CD14-positive monocyte (primary cell): Measurements from ENCODE around the gene PSMA7. TPM values are rescaled to one million over a fixed set of nuclear protein-coding genes. Genes with fewer than 3 reads are reported as not detected.

Experiments used
- DNase-seq, 3 donors: peaks; one replicate each; pipeline ENCODE4 v3.0.0-alpha.2; 2011 to 2022
- H2AFZ ChIP-seq: 2 replicates; pipeline ENCODE4 v1.6.0; 2012; ENCODE audit warnings: mild to moderate bottlenecking, low read depth, low read length, inconsistent platforms; ENCODE audit not compliant: insufficient read depth, poor library complexity, severe bottlenecking
- H3K27ac ChIP-seq, 2 donors: 1 replicate in 1 of 2; 2 replicates in 1 of 2; pipeline ENCODE4 v1.5.1; 2012 to 2013; ENCODE audit warnings: low read length in 2 of 2, control low read depth in 1 of 2, inconsistent platforms in 1 of 2, low read depth in 1 of 2, mild to moderate bottlenecking in 1 of 2
- H3K27me3 ChIP-seq, 2 donors: one replicate each; pipeline versions ENCODE4 v1.6.0 to v1.6.1; 2011 to 2013; ENCODE audit warnings: low read length in 2 of 2; ENCODE audit not compliant: control insufficient read depth in 2 of 2, insufficient read depth in 2 of 2
- H3K36me3 ChIP-seq, 2 donors: replicated peaks in 1 of 2; 1 replicate in 1 of 2; 2 replicates in 1 of 2; pipeline versions ENCODE4 v1.5.1 to v1.6.1; 2012 to 2013; ENCODE audit warnings: low read length in 2 of 2, control low read depth in 1 of 2, inconsistent platforms in 1 of 2, mild to moderate bottlenecking in 1 of 2; ENCODE audit not compliant: insufficient read depth in 2 of 2, control insufficient read depth in 1 of 2
- H3K4me1 ChIP-seq, 2 donors: 1 replicate in 1 of 2; 2 replicates in 1 of 2; pipeline versions ENCODE4 v1.5.1 to v1.6.1; 2012 to 2013; ENCODE audit warnings: low read length in 2 of 2, control low read depth in 1 of 2, inconsistent platforms in 1 of 2, mild to moderate bottlenecking in 1 of 2, moderate library complexity in 1 of 2; ENCODE audit not compliant: insufficient read depth in 2 of 2, control insufficient read depth in 1 of 2
- H3K4me2 ChIP-seq: replicated peaks from 2 replicates; pipeline ENCODE3; 2012; ENCODE audit warnings: low read length, moderate library complexity, mild to moderate bottlenecking; ENCODE audit not compliant: poor library complexity, severe bottlenecking; ENCODE audit errors: extremely low read depth
- H3K4me3 ChIP-seq, 3 experiments: fragments of 200-600 bp in 1 of 3; sonication (generic) in 1 of 3; replicated peaks in 1 of 3; 1 replicate in 2 of 3; 2 replicates in 1 of 3; pipeline ENCODE4 v1.5.1; 2011 to 2013; ENCODE audit warnings: low read length in 3 of 3, mild to moderate bottlenecking in 3 of 3, control low read depth in 2 of 3, low read depth in 2 of 3, inconsistent platforms in 1 of 3, moderate library complexity in 1 of 3
- H3K79me2 ChIP-seq: 2 replicates; pipeline ENCODE4 v1.6.0; 2012; ENCODE audit warnings: mild to moderate bottlenecking, control low read depth, inconsistent platforms, low read length, moderate library complexity; ENCODE audit not compliant: insufficient read depth
- H3K9ac ChIP-seq: 2 replicates; pipeline ENCODE4 v1.6.0; 2017; ENCODE audit warnings: low read length, mild to moderate bottlenecking; ENCODE audit not compliant: insufficient read depth, poor library complexity, severe bottlenecking
- H3K9me3 ChIP-seq, 2 donors: replicated peaks in 1 of 2; 1 replicate in 1 of 2; 2 replicates in 1 of 2; pipeline versions ENCODE4 v1.5.1 to v1.6.1; 2012 to 2013; ENCODE audit warnings: low read length in 2 of 2, control low read depth in 1 of 2; ENCODE audit not compliant: control insufficient read depth in 1 of 2, insufficient read depth in 1 of 2
- H4K20me1 ChIP-seq: 2 replicates; pipeline ENCODE4 v1.6.0; 2012; ENCODE audit warnings: mild to moderate bottlenecking, low read length, control low read depth, moderate library complexity; ENCODE audit not compliant: insufficient read depth
- H3K27ac Mint-ChIP-seq, 7 donors: one replicate each; pipeline ENCODE4 v1.8.0; 2020; ENCODE audit warnings: mild to moderate bottlenecking in 7 of 7, mixed read lengths in 7 of 7, moderate library complexity in 6 of 7, inconsistent platforms in 2 of 7
- H3K27me3 Mint-ChIP-seq, 3 donors: one replicate each; pipeline ENCODE4 v1.8.0; 2021 to 2022; ENCODE audit warnings: low read depth in 3 of 3, mild to moderate bottlenecking in 3 of 3, mixed read lengths in 3 of 3, moderate library complexity in 3 of 3, inconsistent platforms in 1 of 3
- H3K36me3 Mint-ChIP-seq, 2 donors: one replicate each; pipeline ENCODE4 v1.8.0; 2020; ENCODE audit warnings: mixed read lengths in 2 of 2, inconsistent platforms in 1 of 2, mild to moderate bottlenecking in 1 of 2
- H3K4me1 Mint-ChIP-seq: one replicate; pipeline ENCODE4 v1.8.0; 2020; ENCODE audit warnings: mild to moderate bottlenecking, mixed read lengths
- H3K4me3 Mint-ChIP-seq, 2 donors: one replicate each; pipeline ENCODE4 v1.8.0; 2020; ENCODE audit warnings: mild to moderate bottlenecking in 2 of 2, mixed read lengths in 2 of 2, moderate library complexity in 1 of 2
- H3K9me3 Mint-ChIP-seq, 7 donors: one replicate each; pipeline ENCODE4 v1.8.0; 2020 to 2022; ENCODE audit warnings: mixed read lengths in 7 of 7, mild to moderate bottlenecking in 6 of 7, moderate library complexity in 6 of 7, inconsistent platforms in 2 of 7
- CTCF ChIP-seq: fragments of 200-600 bp; IDR thresholded peaks from one replicate; pipeline ENCODE4 v1.8.0; 2022; ENCODE audit warnings: antibody characterized with exemption, mild to moderate bottlenecking
- WGBS: methylation state at CpG from one replicate; pipeline ENCODE4 v1.1.5; 2013; ENCODE audit warnings: missing lambda C conversion rate; ENCODE audit not compliant: insufficient coverage; 5-methylcytosine and 5-hydroxymethylcytosine counted together
- intact Hi-C, 2 donors: fragments of 100-400 bp; cut with micrococcal nuclease; formaldehyde crosslinking; loops; one replicate each; pipeline versions ENCODE4 v1.15.0 to v1.15.1; 2023
- polyA plus RNA-seq, 3 donors: library from polyadenylated mRNA; depleted of rRNA in 1 of 3; unstranded in 2 of 3; stranded (reverse) in 1 of 3; fragments of 300-500 nt in 2 of 3; fragments of >200 nt in 1 of 3; fragmentation: Illumina TruSeq in 2 of 3; gene quantifications; 1 replicate in 2 of 3; 2 replicates in 1 of 3; pipeline ENCODE4 v1.2.3, GENCODE V29; 2012 to 2021

The PSMA7 gene
- polyA plus RNA-seq, 3 donors, result 402 to 668 (median 527) TPM

- no peak overlapping the region for H2AFZ ChIP-seq
- Mint-ChIP-seq H3K36me3 (peaks cover 85 to 97% of the 10 kb centered on the region in 2 donors), H3K4me1 (peaks cover 50% of the 10 kb centered on the region), H3K27me3 (no peaks in the 10 kb centered on the region), H3K27ac (peak overlapping the region in 2 of 7 donors; percentile 21 to 55), H3K4me3 (no peak overlapping the region), H3K9me3 (no peaks in the 10 kb centered on the region)
- DNase-seq, result no peak
- WGBS, result 79% methylated on average over 18 of the region's 20 CpGs
- H4K20me1 ChIP-seq, result peaks cover 82% of the 10 kb centered on the region
- peaks cover 92 to 94% of the 10 kb centered on the region in 2 donors for H3K36me3 ChIP-seq
- no peak for TF ChIP-seq CTCF
- no peak overlapping the region for H3K4me3 ChIP-seq
- H3K79me2 ChIP-seq, result peaks cover 31% of the 10 kb centered on the region
- intact Hi-C loops, result loop anchor here in 1 of 2 donors (10.0 kb wide), 1 partner anchor 175 kb away; the partner anchor contains the start of gene ADRM1
- no peak overlapping the region for H3K9ac ChIP-seq
- H3K9me3 ChIP-seq, result no peaks in the 10 kb centered on the region
- no peaks in the 10 kb centered on the region for H3K27me3 ChIP-seq
- H3K4me2 ChIP-seq, result no peak overlapping the region
- peaks cover 31 to 38% of the 10 kb centered on the region in 2 donors for H3K4me1 ChIP-seq
- H3K27ac ChIP-seq, result no peak overlapping the region
Measured at GRCh38 chr20:62129731-62130531, 13.3 kb downstream of the PSMA7 start.

GRCh38 chr20:62128502-62128901 lies 14.7 kb downstream of the PSMA7 start:
- TF ChIP-seq CTCF, result no peak
- H3K4me3 ChIP-seq, result no peak overlapping the region
- H3K9me3 ChIP-seq, result no peaks in the 10 kb centered on the region
- H3K36me3 Mint-ChIP-seq, result peaks cover 87 to 95% of the 10 kb centered on the region in 2 donors
- H3K27me3 ChIP-seq, result no peaks in the 10 kb centered on the region
- DNase-seq, result no peak
- H3K79me2 ChIP-seq, result peaks cover 43% of the 10 kb centered on the region
- no peaks in the 10 kb centered on the region for H3K27me3 Mint-ChIP-seq
- H3K9ac ChIP-seq, result no peak overlapping the region
- no peak overlapping the region for H3K4me2 ChIP-seq
- H3K27ac Mint-ChIP-seq, result peak overlapping the region in 1 of 7 donors; percentile 2
- H3K4me1 Mint-ChIP-seq, result peaks cover 48% of the 10 kb centered on the region
- H3K36me3 ChIP-seq, result peaks cover 87 to 97% of the 10 kb centered on the region in 2 donors
- intact Hi-C loops, result loop anchor here in 1 of 2 donors (10.0 kb wide), 1 partner anchor 176 kb away; the partner anchor contains the start of gene ADRM1
- peaks cover 82% of the 10 kb centered on the region for H4K20me1 ChIP-seq
- H3K4me1 ChIP-seq, result peaks cover 23 to 34% of the 10 kb centered on the region in 2 donors
- no peak overlapping the region for H3K4me3 Mint-ChIP-seq
- H3K27ac ChIP-seq, result no peak overlapping the region
- no peaks in the 10 kb centered on the region for H3K9me3 Mint-ChIP-seq
- WGBS, result 100% methylated on average over 2 of the region's 6 CpGs
- H2AFZ ChIP-seq, result no peak overlapping the region
